Stimulated activated CD8-positive, alpha-beta memory T cell treated with anti-CD3 and anti-CD28 coated beads, Interleukin-2, amount 100 ng/mL, for 48 hours (primary cell): ENCODE results near the gene IL11.
"Not testable (repeated sequence)": the region's sequence is repeated elsewhere in the genome, so short reads cannot be mapped to it uniquely, and the experiment has no call there.

ENCODE experiments used
- DNase-seq, 2 donors: peaks; one replicate each; pipeline ENCODE4 v3.0.0-alpha.2; 2020; ENCODE audit warnings: low read depth in 2 of 2

Gene IL11

DNA sequence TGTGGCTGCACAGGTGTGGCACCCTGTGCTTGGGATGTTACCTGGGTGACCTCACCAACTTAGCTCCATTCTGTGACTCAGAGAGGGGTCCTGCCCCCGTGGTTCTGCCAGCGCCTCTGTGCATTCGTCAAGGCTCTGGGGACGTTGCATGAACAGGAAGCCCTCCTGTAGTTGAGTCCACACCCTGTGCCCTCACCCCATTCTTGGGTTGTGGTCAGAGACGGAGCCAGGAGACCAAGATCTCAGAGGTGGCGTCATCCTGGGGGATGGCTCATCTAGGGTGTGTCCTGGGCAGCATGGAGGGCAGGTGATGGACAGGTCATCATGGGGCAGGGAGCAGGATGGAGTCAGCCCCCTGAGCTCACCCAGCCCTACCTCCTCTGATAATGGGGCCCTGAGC lies 18.2 kb downstream of the IL11 start:
- no peak for DNase-seq

DNA sequence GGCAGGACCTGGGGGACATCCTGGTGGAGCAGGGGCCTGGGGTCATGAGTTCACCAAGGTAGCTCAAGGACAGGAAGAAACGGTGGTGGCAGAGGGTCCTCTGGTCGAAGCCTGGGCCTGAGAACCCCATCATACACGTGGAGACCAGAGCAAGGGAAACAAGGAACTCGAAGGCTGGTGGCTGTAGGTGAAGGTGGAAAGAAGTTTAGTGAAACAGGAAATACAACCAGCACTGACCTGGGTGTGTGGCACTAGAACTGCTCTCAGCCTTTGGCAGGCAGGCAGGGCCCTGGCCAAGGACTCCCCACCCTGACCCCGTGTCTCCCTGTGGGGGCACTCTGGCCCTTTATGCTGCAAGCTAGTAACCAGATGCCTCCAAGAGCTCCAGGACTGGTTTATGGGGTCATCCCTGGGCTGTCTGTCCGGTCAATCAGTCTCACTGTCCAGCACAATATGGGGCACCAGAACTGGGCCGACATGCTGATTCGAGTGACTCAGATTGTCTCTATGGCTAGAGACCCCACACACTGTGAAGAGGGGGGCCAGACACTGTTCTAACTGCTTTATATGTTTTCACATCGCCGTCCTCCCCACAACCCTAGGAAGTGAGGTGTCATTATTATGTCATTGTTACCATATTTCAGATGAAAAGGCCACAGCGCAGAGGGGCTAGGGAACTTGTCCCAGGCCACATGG lies 19.5 kb downstream of the IL11 start:
- DNase-seq = no peak

DNA sequence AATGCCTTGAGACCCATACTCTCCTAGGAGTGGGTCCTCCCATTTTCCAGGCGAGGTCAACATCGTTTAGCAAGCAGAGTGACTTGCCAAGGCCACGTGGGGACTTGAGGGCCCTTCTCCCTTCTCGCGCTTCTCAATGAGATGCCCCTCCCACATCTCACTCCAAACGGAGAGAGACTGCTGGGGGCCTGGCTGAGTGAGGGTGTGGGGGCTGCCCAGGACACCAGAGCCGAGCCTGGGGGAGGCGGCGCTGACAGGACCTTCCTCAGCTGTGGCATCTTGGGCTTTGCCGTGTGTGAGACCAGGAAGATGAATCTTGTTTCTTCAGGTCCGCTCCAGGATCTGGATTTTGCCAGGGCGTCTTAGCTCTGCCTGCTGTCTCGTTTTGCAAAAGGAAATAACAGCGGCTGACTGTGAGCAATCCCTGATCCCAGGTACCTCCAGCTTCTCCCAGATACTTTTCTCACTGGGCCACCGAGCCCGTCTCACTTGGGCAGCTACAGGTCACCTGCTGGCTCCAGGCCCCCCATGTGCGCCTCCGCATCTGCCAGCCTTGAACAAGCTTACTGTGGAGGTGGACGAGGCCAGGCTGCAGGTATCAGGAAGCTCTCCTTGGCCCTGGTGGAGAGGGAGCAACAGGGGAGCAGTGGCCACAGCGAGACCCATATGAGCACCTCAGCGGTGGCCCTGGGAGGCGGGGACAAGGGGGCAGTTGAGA lies 21.8 kb downstream of the IL11 start:
- no peak for DNase-seq

DNA sequence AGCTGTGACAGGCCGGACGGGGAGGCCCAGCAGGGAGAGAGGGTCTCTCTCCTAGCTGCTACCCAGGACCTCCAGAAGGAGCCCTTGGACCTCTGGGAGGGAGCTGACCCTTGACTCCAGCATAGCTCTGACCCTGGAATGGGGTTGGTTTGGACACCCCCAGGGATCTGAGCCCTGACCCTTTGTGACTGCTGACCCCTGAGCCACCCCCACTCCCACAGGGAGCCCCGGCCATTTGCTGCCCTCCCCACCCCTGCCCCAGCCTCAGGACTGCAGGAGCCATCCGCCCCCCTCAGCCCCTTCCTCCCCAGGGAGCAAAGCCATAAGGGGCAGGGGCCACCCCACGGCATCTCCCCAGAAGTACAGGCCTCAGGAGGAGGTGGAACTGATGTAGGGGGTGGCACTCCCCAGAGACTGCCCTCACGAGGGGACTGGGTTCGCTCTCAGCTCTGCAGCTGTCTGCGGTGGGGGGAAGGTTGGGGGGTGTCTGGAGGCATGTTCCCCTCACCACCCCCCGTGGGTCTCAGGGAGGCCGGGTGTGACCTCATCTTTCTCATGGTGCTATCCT lies 22.7 kb downstream of the IL11 start:
- no peak for DNase-seq

DNA sequence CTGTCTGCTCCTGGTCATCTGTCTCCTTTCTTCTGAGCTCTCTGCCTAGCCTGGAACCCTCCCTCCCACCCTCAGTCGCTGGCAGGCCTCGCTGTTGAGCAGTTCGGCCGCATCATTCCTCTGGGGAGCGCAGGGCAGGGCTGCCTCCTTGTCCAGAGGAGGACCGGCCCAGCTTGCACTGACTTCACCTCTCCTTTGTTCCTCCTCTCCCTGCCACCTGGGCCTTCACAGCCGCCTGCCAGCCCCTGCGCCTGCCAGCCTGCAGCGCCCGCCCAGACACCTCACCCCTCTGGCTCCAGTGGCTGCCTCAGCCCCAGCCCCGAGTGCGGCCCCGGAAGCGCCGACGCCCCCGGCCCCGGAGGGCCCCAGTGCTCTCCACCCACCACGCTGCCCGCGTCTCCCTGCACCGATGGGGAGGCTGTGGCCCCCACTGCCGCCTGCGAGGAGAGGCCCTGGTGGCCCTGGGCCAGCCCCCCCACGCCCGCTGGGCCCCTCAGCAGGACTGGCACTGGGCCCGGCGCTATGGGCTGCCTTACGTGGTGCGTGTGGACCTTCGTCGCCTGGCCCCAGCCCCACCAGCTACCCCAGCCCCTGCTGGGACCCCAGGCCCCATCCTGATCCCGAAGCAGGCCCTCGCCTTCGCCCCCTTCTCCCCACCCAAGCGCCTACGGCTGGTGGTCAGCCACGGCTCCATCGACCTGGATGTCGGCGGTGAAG lies 23.4 kb downstream of the IL11 start:
- DNase-seq = no peak

DNA sequence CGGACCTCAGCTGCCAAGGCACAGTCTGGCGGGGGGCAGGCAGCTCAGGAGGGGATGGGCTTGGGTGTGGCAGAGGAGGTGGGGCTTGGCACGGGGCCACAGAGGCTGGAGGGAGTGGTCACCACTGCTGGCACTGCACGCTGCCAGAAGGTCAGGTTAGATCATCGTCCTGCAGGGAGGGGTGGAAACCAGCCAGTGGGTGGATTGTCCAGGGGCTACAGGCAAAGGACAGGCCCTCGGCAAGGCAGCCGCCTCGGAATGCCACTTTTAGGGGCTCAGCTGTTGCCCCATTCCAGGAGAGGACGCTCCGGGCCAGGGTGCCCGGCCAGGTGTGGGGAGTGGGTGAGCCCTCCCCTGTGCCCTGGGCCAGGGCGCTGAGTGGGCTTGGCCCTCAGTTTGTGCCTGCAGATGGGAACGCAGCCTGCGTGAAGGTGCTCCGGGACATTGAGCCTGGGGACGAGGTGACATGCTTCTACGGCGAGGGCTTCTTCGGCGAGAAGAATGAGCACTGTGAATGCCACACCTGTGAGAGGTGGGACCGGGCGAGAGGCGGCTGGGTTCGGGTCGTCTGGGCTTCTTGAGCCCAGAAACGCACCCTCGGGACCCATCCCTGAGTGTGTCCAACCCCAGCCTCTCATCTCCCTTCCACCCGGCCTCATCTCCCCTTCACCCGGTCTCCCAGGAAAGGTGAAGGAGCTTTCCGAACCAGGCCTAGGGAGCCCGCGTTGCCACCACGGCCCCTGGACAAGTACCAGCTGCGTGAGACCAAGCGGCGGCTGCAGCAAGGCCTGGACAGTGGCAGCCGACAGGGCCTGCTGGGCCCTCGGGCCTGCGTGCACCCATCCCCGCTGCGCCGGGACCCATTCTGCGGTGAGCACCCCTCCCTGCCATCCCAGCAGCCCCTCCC lies 24.2 kb downstream of the IL11 start:
- no peak for DNase-seq

DNA sequence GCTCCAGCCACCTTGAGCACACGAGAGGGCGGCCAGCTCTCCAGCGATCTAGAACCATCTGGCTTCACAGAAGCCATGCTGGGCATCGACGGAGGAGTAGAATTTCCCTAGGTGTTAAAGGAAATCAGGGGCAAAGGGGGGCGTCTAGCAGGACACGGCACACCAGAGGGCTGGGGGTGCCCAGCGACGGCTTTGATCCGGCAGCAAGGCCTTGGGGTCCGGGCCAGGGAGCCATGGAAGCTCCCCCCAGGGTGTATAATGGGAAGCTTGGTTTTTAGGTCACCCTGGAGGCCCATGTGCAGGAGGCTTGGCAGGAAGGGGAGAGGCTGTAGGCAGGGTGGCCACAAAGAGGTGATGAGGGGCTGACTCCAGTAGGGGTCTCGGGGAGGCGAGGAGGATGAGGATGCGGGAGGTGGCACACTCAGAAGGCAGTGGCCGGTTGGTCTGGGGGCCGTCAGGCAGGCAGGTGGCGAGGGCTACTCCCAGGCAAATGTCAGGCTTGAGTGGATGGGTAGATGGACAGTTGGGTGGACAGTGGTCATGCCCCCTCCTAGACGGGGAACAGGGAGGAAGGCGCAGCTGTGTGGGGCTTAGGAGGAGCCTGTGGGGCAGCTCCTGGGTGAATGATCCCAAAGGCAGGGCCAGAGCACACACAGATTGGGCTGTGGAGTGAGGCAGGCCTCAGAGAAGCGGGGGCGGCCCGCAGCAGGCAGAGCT lies 25.0 kb downstream of the IL11 start:
- DNase-seq = no peak

DNA sequence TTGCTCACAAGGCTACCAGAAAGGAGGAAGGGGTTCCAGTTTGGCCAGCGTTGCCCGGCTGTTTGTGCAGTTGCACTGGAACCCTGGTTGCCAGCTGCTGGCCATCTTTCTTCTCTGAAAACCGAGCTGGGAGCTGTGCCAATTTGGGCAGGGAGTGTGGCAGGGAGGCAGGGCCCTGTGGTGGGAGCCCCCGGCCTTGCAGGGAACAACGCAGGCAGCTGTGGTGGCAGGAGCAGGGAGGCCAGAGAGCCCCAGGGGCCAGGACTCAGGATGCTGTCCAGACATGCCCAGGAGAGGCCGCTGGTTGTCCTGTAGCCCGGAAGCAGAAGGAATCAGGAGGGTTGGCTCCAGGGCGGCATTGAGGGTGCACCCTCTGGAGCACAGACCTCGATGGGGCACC lies 25.8 kb downstream of the IL11 start:
- no peak for DNase-seq

DNA sequence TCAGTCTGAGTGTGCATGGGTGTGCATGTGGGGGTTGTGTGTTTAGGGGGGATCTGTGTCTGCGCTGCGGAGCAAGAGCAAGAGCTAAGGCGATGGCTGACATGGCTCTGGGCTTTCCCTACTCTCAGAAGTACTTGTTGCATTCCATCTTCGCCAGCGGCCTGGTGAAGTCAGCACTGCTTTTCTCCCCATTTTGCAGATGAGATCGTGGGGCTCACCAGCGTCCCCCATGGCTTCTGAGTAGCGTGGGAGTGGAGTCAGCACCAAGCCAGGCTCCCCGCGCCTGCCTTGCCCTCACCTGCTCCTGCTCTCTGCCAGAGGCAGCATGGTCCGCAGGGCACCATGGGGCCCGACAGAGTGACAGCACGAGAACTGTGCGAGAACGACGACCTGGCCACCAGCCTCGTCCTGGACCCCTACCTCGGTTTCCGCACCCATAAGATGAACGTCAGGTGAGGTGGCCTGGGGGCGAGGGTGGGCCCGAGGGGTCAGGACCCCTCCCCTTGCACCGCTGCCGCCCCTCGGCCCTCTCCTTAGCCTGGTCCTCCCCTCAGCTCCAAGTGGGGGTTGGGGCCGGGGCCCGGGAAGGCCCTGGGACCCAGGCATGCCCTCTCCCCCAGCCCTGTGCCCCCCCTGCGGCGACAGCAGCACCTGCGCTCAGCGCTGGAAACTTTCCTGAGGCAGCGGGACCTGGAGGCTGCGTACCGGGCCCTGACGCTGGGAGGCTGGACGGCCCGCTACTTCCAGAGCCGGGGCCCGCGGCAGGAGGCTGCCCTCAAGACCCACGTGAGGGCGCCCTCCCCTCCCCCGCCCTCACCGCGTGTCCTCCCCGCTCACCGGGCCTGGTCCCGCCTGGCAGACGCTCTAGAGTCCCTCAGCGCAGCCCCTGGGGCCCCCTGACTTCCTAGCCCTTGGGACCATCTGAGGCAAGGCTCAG lies 28.4 kb downstream of the IL11 start:
- DNase-seq = no peak

DNA sequence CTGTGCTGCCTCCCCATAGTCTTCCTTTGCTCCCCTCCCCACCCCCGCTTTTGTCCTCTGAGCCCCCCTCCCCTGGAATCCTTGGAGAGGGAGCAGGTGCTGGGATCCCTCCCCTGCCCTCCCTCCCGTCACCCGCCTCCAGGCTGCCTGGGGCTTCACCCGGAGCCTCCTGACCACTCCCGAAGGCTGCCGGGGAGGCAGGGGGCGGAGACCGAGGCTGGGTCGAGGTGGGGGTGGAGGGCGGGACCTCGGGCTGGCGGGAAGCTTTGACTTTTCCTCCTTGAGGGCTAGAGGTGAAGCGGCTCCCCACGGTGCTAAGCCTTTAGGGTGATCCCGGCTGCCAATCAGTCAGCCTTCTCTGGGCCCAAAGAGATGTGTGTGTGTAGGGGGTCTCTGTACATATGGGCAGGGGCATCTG lies 29.1 kb downstream of the IL11 start:
- DNase-seq = peak; percentile 59 to 72

DNA sequence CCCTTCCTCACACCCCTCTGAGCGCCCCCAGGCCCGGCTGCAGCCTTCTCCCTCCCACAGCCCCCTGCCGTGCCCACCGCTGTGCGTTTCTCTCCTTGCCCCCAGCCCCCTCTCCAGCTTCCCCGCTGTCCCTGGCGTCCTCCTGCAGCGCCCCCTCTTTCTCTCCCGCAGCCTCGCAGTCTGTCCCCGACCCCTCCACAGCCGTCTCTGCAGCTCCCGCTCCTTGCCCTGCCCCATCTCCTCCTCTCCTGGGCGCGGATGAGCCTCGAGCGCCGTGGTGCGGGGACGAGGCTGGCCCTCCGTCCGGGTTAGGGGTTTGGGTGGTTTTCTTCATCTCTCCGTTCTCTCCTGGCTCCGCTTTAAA lies 29.5 kb downstream of the IL11 start:
- DNase-seq = peak in 1 of 2 donors; percentile 17

DNA sequence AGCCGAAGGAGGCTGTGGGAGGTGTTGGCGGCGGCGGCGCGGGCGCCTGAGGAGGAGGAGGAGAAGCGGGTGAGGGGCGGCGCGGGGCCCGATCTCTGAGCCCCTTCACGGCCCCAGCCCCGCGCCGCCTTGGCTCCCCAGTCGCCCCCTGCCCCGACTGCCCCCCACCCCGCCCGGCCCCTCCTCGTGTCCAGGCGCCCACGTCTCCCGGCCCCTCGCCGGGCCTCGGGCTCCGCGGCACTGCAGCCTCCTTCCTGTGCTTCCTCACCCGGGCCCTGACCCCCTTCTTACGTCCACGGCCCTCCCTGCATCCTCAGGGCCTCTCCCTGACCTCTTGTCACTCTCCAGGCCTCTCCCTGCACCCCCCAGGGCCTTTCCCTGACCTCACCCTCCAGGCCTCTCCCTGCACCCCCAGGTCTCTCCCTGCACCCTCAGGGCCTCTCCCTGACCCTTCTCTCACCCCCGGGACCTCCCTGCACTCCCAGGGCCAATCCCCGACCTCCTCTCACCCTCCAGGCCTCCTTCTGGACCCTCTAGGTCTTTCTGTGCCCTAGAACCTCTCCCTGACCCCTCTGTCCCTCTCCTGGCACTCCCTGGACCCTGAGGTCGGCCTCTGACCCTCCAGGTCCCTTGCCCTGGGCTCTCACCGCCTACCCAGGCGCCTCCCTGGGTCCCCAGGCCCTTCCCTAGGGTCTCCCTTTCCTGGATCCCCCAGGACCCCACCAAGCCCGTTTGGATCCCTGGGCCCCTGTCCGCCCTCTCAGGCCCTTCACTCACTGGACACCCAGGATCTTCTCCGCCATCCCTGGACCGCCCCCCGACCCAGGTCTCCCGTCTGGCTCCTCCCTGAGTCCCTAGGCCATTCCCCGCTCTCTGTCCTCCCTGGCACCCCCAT lies 30.1 kb downstream of the IL11 start:
- DNase-seq = no peak

DNA sequence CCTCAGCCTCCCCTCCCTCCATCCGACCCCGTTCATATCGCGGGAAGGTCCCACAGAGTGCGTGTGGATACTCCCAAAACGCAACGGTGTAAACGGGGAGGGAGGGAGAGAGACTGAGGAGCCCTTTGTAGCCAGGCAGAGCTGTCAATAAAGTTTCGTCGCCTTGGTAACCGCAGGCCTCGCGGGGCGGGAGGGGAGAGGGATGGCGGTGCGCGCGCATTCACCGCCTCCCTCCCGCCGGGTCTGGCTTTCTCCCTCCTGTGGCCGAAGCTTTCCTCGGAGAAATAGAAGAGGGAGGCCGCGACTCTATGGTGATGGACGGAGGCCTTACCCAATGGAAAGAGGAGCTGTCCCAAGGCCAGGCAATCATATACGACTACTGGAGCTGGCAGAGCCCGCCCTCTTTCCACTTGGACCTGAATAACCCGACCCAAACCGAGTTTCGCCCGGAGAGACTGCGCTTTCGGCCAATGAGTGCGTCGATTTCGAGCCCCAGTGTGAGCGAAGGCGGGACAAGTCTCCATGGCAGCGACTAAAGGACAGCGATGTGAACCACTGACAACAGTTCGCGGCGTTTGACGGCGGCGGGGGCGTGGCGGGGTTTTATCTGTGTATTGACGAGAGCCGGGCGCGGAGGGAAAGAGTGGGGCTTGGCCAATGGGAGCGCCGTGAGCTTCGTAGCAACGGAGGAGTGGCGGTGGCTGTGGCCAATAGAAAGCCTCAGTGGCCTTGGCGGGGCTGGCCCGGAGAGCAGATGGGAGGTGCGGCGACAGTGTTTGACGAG lies 31.0 kb downstream of the IL11 start, which contains the start of gene KMT5C:
KMT5C (plus strand) TSS at position 772 of the 784 bp plus-strand sequence. CDS start 2,061 bp downstream, outside the sequence.
- DNase-seq = peak; percentile 100

DNA sequence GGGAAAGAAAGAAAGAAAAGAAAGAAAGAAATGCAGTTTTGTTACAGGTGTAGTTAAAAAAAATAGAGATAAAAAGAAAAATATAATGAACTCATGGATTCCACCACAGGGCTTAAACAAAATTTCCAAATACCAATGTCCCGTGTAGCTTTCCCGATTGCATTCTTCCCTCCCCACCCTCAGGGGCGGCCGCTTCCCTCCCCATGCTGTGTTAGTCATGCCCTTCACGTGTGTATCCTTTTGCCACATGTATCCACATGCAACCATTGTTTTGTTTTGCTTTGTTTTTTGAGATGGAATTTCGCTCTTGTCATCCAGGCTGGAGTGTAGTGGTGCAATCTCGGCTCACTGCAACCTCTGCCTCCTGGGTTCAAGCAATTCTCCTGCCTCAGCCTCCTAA lies 34.2 kb downstream of the IL11 start:
- no peak for DNase-seq

DNA sequence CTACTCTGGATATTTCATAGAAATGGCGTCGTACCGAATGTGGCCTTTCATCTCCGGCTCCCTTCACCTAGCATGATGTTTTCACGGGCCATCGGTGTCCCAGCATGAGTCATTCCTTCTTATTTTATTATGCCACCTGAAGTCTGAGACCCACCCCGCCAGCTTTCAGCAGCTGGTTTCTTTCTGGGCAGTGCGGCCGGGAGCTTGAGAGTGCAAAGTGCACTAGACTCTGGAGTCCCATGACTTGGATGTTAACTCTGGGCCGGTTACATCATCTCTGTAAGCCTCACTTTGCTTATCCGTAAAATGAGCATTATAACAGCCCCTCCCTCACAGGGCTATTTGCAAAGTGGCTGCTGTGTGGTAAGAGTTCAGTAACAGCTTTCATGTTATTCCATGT lies 36.4 kb downstream of the IL11 start:
- DNase-seq = no peak

DNA sequence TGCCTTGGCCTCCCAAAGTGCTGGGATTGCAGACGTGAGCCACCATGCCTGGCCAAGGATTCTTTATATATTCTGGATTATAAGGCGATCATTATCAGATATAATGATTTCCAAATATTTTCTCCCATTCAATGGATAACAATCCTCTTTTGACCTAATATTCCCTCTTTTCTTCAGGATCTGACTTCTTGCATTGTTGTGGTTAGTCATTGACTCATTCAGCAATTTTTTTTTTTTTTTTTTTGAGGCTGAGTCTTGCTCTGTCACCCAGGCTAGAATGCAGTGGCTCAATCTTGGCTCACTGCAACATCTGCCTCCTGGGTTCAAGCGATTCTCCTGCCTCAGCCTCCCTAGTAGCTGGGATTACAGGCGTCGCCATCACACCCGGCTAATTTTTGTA lies 40.5 kb downstream of the IL11 start:
- DNase-seq = not testable (repeated sequence)

DNA sequence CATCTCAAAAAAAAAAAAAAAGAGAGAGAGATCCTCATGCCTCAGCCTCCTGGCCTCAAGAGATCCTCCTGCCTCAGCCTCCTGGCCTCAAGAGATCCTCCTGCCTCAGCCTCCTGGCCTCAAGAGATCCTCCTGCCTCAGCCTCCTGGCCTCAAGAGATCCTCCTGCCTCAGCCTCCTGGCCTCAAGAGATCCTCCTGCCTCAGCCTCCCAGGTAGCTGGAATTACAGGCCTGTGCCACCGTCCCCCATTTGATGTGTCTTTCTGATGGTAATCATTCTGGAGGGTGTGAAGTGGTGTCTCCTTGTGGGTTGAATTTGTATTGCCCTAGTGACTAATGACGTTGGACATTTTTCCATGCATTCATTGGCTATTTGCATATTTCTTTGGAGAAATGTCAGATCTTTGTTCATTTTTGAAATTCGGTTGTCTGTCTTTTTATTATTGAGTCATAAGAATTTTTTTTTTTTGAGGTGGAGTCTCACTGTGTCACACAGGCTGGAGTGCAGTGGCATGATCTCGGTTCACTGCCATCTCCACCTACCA lies 41.4 kb downstream of the IL11 start:
- not testable (repeated sequence) for DNase-seq
